IPS-18c (cell line): Measurements from ENCODE around the gene NREP.

Experiments
- H3K4me3 ChIP-seq: 2 replicates; pipeline ENCODE4 v1.7.0; 2013; ENCODE audit warnings: low read depth, mild to moderate bottlenecking, low read length, moderate library complexity; ENCODE audit not compliant: insufficient read depth
- H3K9me3 ChIP-seq: one replicate; pipeline ENCODE4 v1.6.1; 2013; ENCODE audit warnings: mild to moderate bottlenecking, low read length, moderate library complexity; ENCODE audit not compliant: control insufficient read depth, insufficient read depth

Gene NREP

DNA sequence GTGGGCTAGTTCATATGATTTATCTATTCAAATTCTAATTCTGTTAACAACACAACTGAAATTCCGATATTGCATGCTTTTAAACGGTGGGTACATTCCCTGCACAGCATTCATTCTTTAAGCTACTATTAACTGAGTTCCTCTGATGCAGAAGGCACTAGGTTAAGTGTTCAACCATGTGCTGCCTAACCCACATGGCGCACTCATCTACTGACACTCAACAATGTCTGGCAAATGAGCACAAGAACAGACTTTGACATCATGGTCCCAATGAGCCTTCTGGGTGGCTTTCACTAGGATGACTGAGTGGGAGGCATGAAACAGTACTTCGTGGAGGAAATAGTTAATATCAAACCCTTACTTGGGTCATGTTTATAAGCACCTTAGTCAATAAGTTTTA lies 10.2 kb downstream of the NREP start:
- Histone ChIP-seq H3K9me3 (no peaks in the 10 kb centered on the region), H3K4me3 (no peak overlapping the region)

- Histone ChIP-seq H3K9me3 (no peaks in the 10 kb centered on the region), H3K4me3 (no peak overlapping the region)
Measured at GRCh38 chr5:111745075-111745739, 11.8 kb downstream of the NREP start.

DNA sequence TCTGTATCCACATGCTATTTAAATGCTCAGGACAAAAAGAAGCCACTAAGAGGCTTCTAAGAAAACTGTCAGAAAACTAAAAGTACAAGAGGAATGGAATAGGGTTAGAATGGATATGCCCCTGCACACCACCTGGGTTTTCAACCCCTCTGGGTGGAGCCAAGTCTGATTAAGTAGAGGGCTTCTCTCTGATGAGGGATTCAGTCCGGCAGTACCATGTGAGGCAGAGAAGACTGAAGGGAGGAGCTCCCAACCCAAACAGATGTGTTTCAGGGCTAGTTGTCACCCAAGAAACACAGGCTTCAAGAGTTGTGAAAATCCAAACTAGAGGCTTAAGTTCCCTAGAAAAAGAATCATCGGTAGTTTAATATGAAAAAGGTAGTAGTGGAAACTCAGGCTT lies 12.5 kb downstream of the NREP start:
- H3K4me3 ChIP-seq, result no peak overlapping the region

GRCh38 chr5:111743988-111744387 lies 13.0 kb downstream of the NREP start:
- Histone ChIP-seq H3K4me3 (no peak overlapping the region), H3K9me3 (no peaks in the 10 kb centered on the region)

More for the DNA sequence above, 12.5 kb downstream of the NREP start:
- H3K9me3 ChIP-seq, result no peaks in the 10 kb centered on the region

GRCh38 chr5:111743512-111743911 lies 13.5 kb downstream of the NREP start:
- no peaks in the 10 kb centered on the region for H3K9me3 ChIP-seq
- H3K4me3 ChIP-seq, result no peak overlapping the region

DNA sequence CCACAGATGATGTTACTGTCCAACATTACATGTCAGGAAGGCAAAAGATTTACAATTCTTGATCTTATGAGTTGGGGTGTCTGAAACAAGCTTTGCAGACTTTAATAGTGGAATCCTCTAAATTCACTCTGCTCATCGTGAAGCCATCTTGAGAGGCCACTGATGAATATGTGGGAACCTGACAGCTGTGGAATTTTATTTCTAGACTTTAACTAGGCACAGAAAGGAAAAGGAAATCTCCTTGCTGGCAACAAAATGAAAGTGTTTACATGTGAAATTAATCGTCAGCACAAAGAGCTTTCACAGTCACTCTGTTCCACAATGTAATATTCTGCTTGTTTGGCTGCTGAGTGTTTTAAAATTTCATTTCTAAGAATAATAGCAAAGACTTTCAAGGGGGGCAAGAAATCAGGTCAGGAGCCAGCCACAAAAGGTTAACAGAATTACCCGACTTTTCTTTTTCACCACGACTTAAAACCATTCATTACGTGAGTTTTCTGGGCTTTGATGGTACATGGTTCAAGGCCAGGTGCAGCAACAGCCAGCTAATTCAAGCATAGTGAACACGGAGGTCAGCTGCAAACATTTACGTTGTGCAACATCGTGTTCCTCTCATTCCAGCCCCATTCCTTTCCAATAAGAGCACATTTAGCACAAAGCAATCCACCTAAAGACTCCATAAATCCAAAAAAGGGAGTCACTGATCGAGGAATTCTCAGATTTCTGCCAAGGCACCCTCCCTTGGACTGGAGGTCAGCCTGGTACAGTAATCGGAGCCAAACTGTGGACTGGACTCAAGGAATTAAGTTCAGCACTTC lies 14.6 kb downstream of the NREP start:
- no peaks in the 10 kb centered on the region for H3K9me3 ChIP-seq

GRCh38 chr5:111741278-111741677 lies 15.7 kb downstream of the NREP start:
- H3K4me3 ChIP-seq, result no peak overlapping the region

More for the DNA sequence above, 14.6 kb downstream of the NREP start:
- H3K4me3 ChIP-seq, result no peak overlapping the region

GRCh38 chr5:111739416-111739815 lies 17.6 kb downstream of the NREP start:
- no peak overlapping the region for H3K4me3 ChIP-seq
- no peaks in the 10 kb centered on the region for H3K9me3 ChIP-seq

More at GRCh38 chr5:111741278-111741677, 15.7 kb downstream of the NREP start:
- no peaks in the 10 kb centered on the region for H3K9me3 ChIP-seq

- Histone ChIP-seq H3K4me3 (no peak overlapping the region), H3K9me3 (no peaks in the 10 kb centered on the region)
Measured at GRCh38 chr5:111738118-111738517, 18.9 kb downstream of the NREP start.

GRCh38 chr5:111737716-111738115 lies 19.3 kb downstream of the NREP start:
- H3K4me3 ChIP-seq, result no peak overlapping the region

DNA sequence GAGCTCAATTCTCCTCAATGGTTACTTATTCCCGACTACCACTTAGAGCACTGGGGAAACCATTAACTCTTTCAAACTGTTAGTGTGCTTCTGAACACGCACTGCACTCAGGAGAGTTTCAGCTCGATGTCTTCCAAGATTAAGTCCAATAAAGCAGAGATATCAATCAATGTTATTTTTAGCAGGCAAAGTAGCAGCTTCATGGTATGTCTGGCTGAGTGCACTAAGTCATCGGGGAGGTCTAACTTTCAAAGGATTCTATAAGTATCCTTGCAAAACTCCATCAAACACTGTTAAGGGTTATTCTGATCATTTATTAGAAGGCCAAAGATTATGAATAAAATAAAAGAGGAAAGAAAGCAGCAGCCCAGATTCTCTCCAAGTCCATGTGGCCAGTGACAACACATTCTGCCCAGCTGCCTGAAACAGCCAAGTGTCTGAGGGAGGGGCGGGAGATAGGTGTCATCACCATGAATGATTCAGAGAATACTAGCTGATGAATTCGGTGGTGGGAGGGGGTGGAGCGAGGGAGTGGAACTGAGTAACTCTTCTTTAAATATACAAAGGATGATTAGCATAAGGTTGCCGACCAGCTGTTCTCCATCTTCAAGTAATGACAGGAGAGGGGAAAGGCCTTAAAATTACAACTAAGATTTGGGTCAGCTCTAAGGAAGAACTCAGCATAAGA lies 21.3 kb downstream of the NREP start:
- Histone ChIP-seq H3K9me3 (no peaks in the 10 kb centered on the region), H3K4me3 (no peak overlapping the region)

More at GRCh38 chr5:111737716-111738115, 19.3 kb downstream of the NREP start:
- no peaks in the 10 kb centered on the region for H3K9me3 ChIP-seq

- H3K9me3 ChIP-seq, result no peaks in the 10 kb centered on the region
Measured at GRCh38 chr5:111734597-111734996, 22.4 kb downstream of the NREP start.

GRCh38 chr5:111734013-111734412 lies 23.0 kb downstream of the NREP start:
- Histone ChIP-seq H3K4me3 (no peak overlapping the region), H3K9me3 (no peaks in the 10 kb centered on the region)

More at GRCh38 chr5:111734597-111734996, 22.4 kb downstream of the NREP start:
- no peak overlapping the region for H3K4me3 ChIP-seq

- Histone ChIP-seq H3K4me3 (no peak overlapping the region), H3K9me3 (no peaks in the 10 kb centered on the region)
Measured at GRCh38 chr5:111733571-111733970, 23.4 kb downstream of the NREP start.

DNA sequence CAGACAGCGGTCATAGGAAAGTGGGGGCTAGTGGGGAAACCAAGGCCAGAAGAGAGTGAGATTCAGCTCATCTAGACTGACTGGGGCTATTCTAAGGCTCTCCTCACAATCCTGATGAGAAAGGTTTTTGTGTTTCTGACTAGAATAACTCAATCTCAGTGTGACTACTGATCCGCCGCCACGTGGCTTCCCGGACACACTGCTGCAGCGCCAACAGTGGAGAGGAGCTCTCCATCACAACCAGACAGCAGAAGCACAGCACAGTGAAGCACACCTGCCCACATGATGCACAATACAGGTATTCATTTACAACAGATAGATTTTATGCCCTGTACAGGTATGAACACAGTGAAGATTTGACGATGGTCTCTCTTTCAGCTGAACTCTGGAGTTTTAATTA lies 25.4 kb downstream of the NREP start:
- no peaks in the 10 kb centered on the region for H3K9me3 ChIP-seq
- no peak overlapping the region for H3K4me3 ChIP-seq

DNA sequence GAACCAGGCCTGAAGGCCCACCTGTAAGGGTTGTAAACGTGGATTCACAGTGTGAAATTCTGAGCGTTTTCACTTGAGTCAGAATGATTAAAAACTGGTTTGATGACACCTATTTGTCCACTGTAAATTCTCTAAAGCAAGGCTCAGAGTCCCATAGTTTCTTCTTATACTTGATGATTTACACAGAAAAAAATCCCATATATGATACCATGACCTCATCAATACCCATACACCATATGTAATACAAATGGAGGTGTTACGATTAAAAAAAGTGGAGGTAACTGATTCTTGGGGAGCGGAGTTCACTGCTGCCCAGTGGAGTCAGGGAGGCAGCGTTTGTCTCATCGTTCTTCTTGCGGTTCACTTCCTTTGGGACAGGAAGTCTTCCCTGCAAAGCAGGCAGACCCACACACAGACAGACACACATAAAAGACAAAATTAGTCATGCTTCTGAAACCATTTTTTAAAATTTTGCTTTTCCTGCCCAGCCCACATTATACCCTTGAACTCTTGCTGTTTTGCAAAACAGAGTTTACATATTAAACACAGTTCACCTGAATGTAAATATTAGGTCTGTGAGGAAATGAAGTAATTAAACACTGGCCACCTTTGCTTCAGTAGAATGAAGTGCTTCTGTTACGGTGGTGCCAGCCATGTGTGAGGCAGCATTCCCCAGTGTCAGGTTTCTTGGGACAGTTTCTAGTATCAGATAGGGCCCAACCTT lies 26.2 kb downstream of the NREP start:
- Histone ChIP-seq H3K9me3 (no peaks in the 10 kb centered on the region), H3K4me3 (no peak overlapping the region)

DNA sequence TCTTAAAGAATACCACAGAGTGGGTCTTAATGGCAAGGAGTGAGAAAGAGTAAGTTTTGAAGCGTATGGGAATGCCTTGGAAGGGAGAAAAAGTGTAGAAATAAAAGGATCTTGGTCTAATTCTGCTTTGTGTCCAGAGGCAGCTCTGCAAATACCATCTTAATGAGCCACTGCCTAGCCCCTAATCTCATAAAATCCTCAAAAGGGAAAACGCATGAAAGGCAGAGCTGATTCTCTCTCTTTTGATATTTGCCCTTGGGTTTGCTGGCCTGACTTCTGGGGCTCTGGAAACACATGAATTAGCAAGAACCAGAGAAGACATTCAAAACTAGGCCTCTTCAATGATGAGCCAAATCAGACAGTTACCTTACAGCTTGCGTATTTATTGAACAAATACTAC lies 28.1 kb downstream of the NREP start:
- no peak overlapping the region for H3K4me3 ChIP-seq
- no peaks in the 10 kb centered on the region for H3K9me3 ChIP-seq
